ENCODE data around the gene RIMS1.

- TF ChIP-seq POLR2A (IDR thresholded peaks at IDR 0.05) = no peak
- no peak for TF ChIP-seq CTCF (IDR thresholded peaks at IDR 0.05 in 4 of 5, conservative IDR thresholded peaks at IDR 0.05 in 1 of 5)
Observed at GRCh38 chr6:72416744-72417465, 530.6 kb downstream of the RIMS1 start.

All from gastrocnemius medialis (tissue), 4 donors.